Activated CD8-positive, alpha-beta memory T cell treated with anti-CD3 and anti-CD28 coated beads, Interleukin-2, amount 50 U/mL, for 48 hours (primary cell): ENCODE measurements around the gene ERC1.

Experiments
- DNase-seq: peaks from one replicate; pipeline ENCODE4 v3.0.0-alpha.2; 2020

The ERC1 gene

GRCh38 chr12:1421091-1421846 is 430.2 kb downstream of the ERC1 start:
- DNase-seq: no peak

DNA sequence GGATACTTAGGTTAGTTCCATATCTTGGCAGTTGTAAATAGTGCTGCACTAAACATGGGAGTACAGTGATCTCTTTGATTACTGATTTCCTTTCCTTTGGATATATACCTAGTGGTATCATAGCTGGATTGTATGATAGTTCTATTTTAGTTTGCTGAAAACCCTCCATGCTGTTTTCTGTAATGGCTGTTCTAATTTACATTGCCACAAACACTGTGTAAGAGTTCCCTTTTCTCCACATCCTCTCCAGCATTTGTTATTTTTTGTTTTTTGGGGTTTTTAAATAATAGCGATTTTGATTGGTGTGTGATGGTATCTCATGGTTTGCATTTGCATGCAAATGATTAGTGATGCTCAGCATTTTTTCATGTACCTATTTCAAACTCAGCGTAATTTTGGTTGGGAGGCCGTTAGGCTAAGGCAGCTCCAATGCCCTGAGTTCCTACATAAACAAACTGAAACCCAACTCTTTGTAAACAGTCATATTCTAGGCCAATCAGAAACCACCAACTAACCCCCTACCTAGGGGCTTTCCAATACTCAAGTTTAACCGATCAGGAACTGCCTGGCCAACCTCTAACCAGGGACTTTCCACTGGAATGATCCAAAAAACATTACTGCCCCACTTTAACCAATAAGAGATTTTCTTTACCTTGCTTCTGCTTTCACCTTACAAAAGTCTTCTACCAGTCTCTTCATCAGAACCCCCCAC is 431.7 kb downstream of the ERC1 start:
- no peak for DNase-seq

DNA sequence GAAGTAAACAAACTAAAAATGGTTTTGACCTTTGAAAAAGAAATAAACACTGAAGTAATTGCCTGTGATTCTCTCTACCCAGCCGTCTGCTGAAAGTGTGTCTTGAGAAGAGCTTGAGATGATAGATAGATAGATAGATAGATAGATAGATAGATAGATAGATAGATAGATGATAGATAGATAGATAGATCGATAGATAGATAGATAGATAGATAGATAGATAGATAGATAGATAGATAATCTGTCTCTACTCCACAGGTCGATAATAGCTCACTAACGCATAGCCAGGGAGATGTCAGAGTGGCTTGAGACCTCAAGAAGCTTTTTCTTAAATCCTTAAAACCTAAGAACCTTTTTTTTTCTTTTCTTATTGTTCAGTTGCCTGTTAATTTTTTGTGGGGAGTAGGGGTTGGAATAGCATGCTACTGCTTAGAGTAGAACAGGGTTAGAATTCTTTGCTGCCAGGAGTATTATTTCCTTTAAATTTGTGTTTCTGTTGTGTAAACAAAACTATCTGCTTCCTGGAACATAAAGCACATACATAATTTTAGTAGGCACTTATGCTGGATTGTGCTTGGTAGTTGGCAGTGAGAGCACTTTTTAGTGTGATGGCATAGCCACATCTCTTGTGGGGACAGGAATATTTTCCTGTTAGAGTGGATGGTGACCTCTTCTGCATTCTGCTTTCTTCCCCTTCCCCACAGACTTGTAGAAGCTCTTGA is 433.8 kb downstream of the ERC1 start:
- no peak for DNase-seq

DNA sequence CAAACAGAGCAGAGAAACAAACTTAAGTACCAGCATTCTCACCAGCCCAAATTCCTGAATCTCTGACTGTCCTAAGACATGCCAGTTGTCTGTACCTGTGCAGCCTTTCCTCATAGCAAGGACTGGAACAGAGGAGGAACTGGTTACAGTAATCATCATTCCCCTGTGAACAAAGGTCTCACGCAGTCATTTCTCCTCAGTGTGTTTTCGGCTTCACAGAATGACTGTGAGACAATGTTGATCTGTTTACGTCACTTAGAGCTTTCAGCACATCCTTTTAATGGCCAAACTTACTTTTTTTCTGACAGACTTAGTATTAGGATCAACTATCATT is 434.3 kb downstream of the ERC1 start:
- DNase-seq: no peak

- DNase-seq: no peak
These were observed 437.6 kb downstream of the ERC1 start for GRCh38 chr12:1428671-1429070.

- DNase-seq: no peak
These were observed 439.0 kb downstream of the ERC1 start for GRCh38 chr12:1429980-1430379.

DNA sequence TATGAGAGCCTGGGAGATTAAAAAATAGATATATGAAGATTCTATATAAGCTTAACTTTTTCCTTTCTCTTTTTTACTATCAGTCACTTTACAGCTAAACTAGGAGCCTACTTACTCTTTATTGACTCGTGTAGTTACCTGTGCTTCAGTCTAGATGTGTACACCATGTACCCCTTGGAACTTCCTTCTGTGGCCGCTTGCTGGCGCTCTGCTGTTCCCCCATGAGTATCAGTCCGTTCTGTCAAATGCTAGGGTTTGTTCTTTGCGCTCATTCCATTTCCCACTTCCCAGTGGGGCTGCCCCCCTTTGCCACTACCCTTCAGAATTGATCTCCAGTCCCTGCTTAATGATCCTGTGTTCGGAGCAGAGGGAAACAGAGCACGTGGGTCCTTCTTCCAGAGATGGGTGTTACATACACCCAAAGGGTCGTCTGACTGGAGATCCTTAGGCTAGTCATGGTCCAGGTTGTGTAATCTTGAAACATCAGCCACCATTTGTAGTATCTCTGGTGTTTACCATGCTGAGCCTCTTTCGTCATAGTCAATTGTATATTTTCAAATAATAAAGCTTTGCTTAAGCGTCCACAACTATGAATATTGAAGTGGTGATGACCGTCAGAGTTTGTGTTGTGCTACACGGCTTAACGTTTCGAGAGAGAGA is 443.4 kb downstream of the ERC1 start:
- DNase-seq: no peak

DNA sequence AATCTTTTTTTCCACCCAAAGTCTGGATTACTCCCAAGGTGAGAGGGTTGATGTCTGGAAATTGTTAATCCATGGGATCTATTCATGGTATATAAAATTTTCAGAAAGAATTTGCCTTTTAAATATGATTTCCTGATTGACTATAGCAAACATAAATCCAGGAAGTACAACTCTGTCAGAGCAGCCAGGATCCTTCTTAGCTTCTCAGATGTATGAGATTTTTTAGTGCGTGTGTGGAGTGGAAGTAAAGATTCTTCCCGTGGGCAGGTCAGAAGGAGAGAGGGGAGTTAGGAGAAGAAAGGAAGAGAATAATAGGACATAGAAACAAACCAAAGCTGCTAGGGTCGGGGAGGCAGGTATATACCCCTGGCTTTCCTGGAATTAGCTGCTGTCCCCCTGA is 444.0 kb downstream of the ERC1 start:
- no peak for DNase-seq

- DNase-seq: no peak
These were observed 444.4 kb downstream of the ERC1 start for GRCh38 chr12:1435456-1435855.

DNA sequence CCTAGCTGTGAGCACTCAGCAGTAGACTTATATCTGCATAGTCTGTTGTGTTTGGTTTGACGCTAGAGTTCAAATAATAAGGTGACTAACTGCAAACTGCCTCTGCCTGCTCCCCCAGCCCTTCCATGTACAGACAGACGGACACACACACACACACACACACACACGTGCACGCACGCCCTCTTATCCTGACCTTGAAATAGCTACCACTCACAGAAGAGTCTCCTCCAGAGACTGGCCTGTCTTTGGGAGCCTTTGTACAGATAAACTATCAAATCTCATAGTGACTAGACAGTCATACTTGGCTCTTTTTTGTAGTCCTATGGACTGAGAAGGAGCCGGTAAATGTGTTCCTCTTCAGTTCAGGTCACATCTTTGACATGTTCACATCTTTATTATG is 445.0 kb downstream of the ERC1 start:
- DNase-seq: no peak

GRCh38 chr12:1436981-1437380 is 446.0 kb downstream of the ERC1 start:
- DNase-seq: no peak

DNA sequence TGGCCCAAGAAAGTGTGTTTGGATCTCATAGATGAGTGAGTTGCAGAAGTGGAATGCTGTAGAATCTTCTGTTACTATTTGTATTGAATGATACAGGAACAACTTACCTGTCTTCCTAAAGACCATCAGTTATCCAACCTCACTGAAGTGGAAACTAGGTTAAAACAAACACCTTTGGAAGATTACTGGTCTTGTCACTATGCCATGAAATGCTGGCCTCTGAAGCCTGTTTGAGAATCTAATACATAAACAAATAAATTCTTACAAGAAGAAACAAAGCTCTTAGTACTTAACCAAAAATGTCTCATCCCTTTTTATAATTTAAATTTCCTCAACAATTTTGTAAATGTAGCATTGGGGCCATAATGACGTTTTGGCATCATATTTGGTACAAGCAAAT is 448.2 kb downstream of the ERC1 start:
- DNase-seq: no peak

DNA sequence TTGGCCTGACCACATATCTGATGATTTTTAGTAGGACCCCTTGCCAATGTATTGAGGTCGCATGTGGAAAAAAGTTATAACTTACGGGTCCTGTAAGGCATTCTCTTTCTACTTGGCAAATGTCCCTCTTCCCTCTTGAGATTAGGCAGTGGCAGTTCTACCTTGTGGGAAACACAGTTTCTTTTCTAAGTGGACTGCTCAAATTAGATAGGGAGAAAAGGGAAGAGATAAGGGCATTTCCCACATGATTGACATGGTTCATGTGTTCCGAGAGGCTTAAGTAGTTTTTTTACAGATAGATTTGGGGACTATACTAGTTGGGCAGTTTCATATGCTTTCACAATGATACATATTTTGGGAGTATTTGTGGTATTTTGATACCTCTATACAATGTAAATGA is 448.7 kb downstream of the ERC1 start:
- DNase-seq: no peak

DNA sequence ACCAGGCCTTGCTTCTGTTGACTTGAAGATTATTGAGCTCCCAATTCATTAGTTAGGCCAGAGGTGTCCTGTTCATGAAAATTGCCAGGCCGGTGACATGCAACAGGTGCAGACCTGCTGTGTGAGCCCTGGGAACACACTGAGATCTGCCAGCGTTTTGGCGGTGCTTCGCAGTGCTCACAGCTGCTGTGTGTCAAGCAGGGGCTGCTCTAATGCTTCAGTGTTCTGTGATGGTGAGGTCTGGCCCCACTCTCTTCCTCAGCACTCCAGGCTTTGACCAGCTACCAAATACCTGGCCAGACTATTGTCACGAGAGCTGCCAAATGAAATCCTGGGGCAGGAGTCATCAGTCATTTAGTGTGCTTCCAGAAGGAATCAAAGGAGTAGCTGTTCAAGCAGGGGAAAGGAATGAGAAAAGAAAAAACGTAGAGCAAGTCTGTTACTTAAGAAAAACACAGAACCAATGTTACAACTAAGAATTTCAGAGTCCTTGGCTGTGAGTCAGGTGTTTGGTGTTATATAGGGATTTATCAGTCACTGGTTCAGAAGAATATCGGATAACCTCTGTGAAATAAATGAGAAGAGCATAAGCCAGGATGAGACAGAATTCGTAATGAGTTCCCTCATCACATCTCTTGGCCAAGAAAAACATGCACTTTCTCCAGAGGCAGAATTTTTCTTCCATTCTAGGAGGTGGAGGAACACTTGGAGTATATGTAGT is 452.6 kb downstream of the ERC1 start:
- no peak for DNase-seq

DNA sequence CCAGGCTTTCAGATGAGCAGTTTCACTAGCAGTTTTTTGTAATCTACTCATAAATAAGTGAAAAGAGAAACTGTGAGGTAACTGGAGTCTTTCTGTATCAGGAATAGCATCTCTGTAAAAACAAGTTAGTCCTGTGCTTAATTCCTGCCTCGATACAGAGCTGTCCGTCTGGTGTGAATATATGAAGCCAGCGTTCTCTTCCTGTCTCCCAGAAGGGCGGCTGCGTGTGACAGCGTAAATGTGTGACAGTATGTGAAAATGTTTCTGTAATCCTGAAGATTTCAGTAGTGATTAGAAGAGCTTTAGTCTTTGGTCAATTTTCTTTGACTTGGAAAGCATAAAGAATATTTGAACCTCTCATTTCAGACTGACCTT is 453.1 kb downstream of the ERC1 start:
- DNase-seq: no peak

DNA sequence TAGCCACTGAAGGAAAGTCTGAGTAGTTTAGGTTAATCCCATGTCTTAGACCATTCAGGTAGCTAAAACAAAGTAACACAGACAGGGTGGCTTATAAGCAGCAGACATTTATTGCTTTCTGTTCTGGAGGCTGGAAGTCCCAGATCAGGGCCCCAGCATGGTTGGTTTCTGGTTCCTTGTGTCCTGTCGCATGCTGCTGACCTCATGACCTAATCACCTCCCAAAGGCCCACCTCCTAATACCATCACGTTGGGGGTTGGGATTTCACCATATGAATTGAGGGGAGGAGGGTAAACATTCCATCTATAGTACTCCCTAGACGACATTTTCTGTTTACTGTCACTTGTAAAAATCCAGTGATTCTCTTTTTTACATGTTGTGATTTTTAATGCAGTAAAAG is 454.8 kb downstream of the ERC1 start:
- DNase-seq: no peak

DNA sequence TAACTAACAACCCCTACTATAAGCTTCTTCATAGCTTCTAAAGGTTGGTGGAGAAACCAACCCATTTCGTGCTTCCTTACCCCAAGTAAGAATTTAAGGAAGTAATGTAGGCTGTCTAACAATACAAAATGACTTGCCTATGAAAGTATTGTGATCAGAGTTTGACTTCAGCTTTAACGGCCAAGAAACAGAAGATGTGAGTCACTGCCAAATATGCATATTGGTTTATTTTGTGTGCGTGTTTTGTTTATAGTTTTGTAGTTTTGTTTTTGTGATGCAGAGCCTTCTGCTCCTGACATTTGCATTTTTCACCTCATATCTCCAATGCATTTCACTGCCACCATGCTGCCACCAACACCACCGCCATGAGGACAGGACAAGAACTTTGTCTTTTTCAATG is 457.3 kb downstream of the ERC1 start:
- DNase-seq: no peak

DNA sequence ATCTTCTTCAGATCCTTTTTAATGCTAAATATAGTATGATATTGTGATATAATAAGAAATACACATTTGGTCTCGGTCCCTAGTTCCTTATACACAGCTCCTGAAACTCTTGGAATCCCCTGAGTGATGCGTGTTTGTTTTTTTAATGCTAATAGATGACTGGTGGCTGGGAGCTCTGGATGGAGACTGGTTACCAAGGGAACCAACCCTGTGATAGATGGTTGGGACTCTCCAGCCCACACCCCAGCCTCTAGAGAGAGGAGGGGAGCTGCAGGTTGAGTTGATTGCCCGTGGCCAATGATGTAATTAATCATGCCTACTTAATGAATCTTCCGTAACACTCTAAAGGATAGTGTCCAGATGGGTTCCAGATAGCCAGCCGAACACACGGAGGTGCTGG is 462.8 kb downstream of the ERC1 start:
- no peak for DNase-seq

DNA sequence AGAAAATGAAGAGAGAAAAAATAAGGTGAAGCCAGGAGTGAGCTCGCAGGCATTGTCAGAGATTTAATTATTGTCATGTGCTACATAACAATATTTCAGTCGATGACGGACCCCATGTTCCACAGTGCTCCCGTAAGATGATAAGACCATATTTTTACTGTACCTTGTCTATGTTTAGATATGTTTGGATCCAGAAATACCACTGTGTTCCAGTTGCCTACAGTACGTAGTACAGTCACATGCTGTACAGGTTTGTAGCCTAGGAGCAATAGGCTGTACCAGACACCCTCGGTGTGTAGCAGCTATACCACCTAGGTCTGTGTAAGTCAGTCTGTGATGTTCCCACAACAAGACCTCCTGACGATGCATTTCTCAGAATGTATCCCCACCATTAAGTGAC is 465.9 kb downstream of the ERC1 start:
- DNase-seq: no peak

DNA sequence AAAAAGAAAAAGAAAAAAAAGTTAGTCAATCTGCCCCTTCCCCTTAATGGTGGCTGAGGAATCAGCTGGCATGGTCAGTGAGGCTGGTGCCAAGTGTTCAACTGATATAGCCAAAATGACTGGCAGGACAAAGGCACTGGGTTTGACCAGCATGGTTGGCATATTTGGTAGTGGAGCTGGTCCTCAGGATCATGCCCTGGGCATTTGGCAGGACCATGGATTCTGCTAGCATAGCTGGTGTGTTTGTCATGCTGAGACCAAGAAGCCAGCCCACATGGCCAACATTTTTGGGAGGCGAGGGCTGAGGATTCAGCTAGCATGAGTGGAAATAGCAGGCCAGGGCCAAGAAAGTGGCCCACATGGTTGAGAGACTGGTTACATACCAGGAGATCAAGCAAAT is 466.9 kb downstream of the ERC1 start:
- no peak for DNase-seq

DNA sequence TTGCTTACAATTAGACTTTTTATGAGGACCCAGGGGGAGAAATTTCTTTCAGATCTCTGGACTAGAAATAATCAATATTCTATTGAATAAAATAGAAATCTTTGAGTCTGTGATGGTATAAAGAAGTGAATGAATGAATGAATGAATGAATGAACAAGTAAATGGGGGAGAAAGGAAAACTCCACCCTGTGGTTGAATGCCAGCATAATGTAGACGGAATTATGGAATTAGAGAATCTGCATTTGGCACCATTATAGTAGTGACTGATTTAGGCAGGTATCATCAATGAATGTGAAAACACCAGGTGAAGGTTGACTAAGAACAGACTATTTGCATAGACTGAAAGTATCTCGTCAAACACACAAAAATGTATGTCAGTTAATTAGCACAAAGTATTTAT is 468.3 kb downstream of the ERC1 start:
- no peak for DNase-seq

DNA sequence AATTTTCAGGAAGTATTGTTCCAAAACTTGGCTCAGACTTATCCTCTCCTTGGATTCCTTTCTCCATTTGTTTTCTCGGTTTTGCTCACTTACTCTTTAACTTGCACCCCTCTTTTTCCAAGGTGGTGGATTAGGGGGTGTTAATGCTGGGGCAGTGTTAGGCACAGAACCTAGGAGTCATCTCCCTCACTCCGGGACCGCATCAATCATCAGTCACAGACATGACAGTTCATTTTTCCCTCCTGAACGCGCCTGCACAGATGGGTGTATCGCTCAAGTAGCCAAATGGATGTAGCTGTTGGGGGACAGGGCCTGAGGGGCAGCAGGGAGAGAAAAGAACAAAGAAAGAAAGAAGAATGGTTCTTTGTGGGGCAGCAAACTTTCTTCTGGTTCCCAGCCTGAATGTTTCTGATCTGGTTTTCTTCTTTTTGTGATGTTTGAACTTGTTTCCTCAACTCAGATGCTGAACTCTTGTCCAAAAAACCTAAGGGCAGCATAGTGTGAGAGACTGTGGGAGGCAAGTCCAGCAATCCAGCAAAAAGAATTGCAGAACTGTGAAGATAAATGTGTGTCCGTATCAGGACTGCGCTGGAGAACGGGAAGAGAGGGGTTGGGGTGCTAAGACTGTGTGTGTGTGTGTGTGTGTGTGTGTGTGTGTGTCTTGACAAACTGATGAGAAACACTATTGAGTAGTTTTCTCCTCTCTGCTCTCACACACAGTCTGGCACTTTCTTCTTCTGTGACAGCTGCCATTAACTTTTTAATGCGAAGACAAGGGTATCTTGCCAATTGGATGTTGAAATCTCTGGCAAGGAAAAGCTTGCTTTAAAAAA is 472.3 kb downstream of the ERC1 start:
- no peak for DNase-seq
